SK-N-SH treated with all-trans-retinoic acid at 6 μM for 48 hours (cell line): ENCODE measurements around the gene STAMBPL1.

Experiments used
- ATAC-seq: fragments of 200-7000 bp; cut with Tn5 transposase; 3 replicates; pipeline ENCODE4 v1.9.1; 2020; ENCODE audit warnings: mild to moderate bottlenecking, moderate library complexity
- ARNTL ChIP-seq: fragments of 450-650 bp; formaldehyde crosslinking; IDR thresholded peaks from 2 replicates; pipeline ENCODE4 v1.5.0; 2020; ENCODE audit warnings: low read depth, mild to moderate bottlenecking, moderate library complexity, borderline replicate concordance
- CREB5 ChIP-seq: fragments of 250-450 bp; sonication (Bioruptor Pico); IDR thresholded peaks from 2 replicates; pipeline ENCODE4 v1.5.1; 2020; ENCODE audit warnings: low read depth, mild to moderate bottlenecking, moderate library complexity
- CSDC2 ChIP-seq: fragments of 250-450 bp; sonication (Bioruptor Pico); IDR thresholded peaks from 2 replicates; pipeline ENCODE4 v1.5.0; 2020; ENCODE audit warnings: mild to moderate bottlenecking, moderate library complexity
- ESRRG ChIP-seq: fragments of 250-450 bp; sonication (Bioruptor Pico); IDR thresholded peaks from 2 replicates; pipeline ENCODE4 v1.6.1; 2021; ENCODE audit warnings: mild to moderate bottlenecking
- GLIS3 ChIP-seq: fragments of 250-450 bp; sonication (Bioruptor Pico); IDR thresholded peaks from 2 replicates; pipeline ENCODE4 v1.5.0; 2020; ENCODE audit warnings: mild to moderate bottlenecking, moderate library complexity
- ISL1 ChIP-seq: fragments of 250-450 bp; sonication (Bioruptor Pico); IDR thresholded peaks from 2 replicates; pipeline ENCODE4 v2.1.2; 2022; ENCODE audit warnings: mild to moderate bottlenecking, moderate library complexity
- OSR1 ChIP-seq: fragments of 250-450 bp; sonication (Bioruptor Pico); IDR thresholded peaks from 2 replicates; pipeline ENCODE4 v1.8.0; 2022; ENCODE audit warnings: moderate library complexity, mild to moderate bottlenecking, inconsistent platforms
- PATZ1 ChIP-seq: fragments of 250-450 bp; sonication (Bioruptor Pico); IDR thresholded peaks from 2 replicates; pipeline ENCODE4 v1.8.0; 2020; ENCODE audit warnings: mild to moderate bottlenecking, moderate library complexity, borderline replicate concordance
- PPARA ChIP-seq: fragments of 250-450 bp; sonication (Bioruptor Pico); IDR thresholded peaks from 2 replicates; pipeline ENCODE4 v1.5.0; 2020; ENCODE audit warnings: mild to moderate bottlenecking, borderline replicate concordance
- RARB ChIP-seq: fragments of 250-450 bp; sonication (Bioruptor Pico); IDR thresholded peaks from 2 replicates; pipeline ENCODE4 v1.8.0; 2021; ENCODE audit warnings: mild to moderate bottlenecking, moderate library complexity
- TCF4 ChIP-seq: fragments of 250-450 bp; sonication (Bioruptor Pico); IDR thresholded peaks from 2 replicates; pipeline ENCODE4 v1.8.0; 2021; ENCODE audit warnings: mild to moderate bottlenecking, moderate library complexity, borderline replicate concordance
- TOX ChIP-seq: fragments of 250-450 bp; sonication (Bioruptor Pico); IDR thresholded peaks from 2 replicates; pipeline ENCODE4 v1.8.0; 2021; ENCODE audit warnings: mild to moderate bottlenecking, moderate library complexity, borderline replicate concordance
- ZC3H10 ChIP-seq: fragments of 250-450 bp; sonication (Bioruptor Pico); IDR thresholded peaks from 2 replicates; pipeline ENCODE4 v1.5.1; 2021; ENCODE audit warnings: mild to moderate bottlenecking, moderate library complexity
- ZFP3 ChIP-seq: fragments of 250-450 bp; sonication (Bioruptor Pico); IDR thresholded peaks from 2 replicates; pipeline ENCODE4 v1.5.0; 2020; ENCODE audit warnings: mild to moderate bottlenecking, moderate library complexity
- ZFP30 ChIP-seq: fragments of 450-650 bp; formaldehyde crosslinking; IDR thresholded peaks from 2 replicates; pipeline ENCODE4 v1.5.0; 2022; ENCODE audit warnings: mild to moderate bottlenecking, moderate library complexity
- ZNF565 ChIP-seq: fragments of 450-650 bp; formaldehyde crosslinking; conservative IDR thresholded peaks from 2 replicates; pipeline ENCODE4 v1.5.0; 2020; ENCODE audit warnings: low read depth, mild to moderate bottlenecking, moderate library complexity
- ZNF8 ChIP-seq: fragments of 450-650 bp; formaldehyde crosslinking; IDR thresholded peaks from 2 replicates; pipeline ENCODE4 v1.5.0; 2020; ENCODE audit warnings: mild to moderate bottlenecking, moderate library complexity
- TF ChIP-seq, protein P1 (sequence below): fragments of 250-450 bp; sonication (Bioruptor Pico); IDR thresholded peaks from 2 replicates; pipeline ENCODE4 v1.5.0; 2020; ENCODE audit warnings: mild to moderate bottlenecking, moderate library complexity
- TF ChIP-seq, protein P2 (sequence below): fragments of 250-450 bp; sonication (Bioruptor Pico); IDR thresholded peaks from 2 replicates; pipeline ENCODE4 v1.8.0; 2021; ENCODE audit warnings: low read depth, mild to moderate bottlenecking, moderate library complexity, borderline replicate concordance
- TF ChIP-seq, protein P3 (sequence below): fragments of 250-450 bp; sonication (Bioruptor Pico); IDR thresholded peaks from 2 replicates; pipeline ENCODE4 v1.5.1; 2021; ENCODE audit warnings: mild to moderate bottlenecking, moderate library complexity

Gene STAMBPL1

DNA sequence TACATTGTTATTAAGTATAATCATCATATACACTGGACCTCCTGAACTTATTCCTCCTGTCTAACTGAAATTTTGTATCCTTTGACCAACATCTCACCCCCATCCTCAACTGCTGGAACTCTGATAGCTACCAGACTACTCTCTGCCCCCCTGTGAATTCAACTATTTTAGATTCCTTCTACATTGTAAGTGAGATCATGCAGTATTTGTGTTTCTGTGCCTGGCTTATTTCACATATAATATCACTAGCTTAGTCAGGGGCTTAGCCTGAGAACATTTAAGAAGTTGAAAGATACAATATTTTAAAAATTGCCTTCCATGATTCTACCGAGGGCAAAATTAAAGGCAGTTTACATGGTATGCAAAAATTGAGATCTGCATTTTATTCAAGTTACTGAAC lies 26.9 kb downstream of the STAMBPL1 start:
- no peak; the same call in 2 of the 3 replicates for ATAC-seq
- no peak for TF ChIP-seq TCF4
- no peak for TF ChIP-seq ZNF8 (CRISPR knock-in tag)
- TF ChIP-seq, protein P1, sequence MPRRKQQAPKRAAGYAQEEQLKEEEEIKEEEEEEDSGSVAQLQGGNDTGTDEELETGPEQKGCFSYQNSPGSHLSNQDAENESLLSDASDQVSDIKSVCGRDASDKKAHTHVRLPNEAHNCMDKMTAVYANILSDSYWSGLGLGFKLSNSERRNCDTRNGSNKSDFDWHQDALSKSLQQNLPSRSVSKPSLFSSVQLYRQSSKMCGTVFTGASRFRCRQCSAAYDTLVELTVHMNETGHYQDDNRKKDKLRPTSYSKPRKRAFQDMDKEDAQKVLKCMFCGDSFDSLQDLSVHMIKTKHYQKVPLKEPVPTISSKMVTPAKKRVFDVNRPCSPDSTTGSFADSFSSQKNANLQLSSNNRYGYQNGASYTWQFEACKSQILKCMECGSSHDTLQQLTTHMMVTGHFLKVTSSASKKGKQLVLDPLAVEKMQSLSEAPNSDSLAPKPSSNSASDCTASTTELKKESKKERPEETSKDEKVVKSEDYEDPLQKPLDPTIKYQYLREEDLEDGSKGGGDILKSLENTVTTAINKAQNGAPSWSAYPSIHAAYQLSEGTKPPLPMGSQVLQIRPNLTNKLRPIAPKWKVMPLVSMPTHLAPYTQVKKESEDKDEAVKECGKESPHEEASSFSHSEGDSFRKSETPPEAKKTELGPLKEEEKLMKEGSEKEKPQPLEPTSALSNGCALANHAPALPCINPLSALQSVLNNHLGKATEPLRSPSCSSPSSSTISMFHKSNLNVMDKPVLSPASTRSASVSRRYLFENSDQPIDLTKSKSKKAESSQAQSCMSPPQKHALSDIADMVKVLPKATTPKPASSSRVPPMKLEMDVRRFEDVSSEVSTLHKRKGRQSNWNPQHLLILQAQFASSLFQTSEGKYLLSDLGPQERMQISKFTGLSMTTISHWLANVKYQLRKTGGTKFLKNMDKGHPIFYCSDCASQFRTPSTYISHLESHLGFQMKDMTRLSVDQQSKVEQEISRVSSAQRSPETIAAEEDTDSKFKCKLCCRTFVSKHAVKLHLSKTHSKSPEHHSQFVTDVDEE (CRISPR knock-in tag), result no peak
- TF ChIP-seq ZNF565 (CRISPR knock-in tag), result no peak
- no peak for TF ChIP-seq GLIS3
- TF ChIP-seq ISL1 (CRISPR knock-in tag), result peak; percentile 46; the same call in 1 of the 2 replicates
- TF ChIP-seq, protein P2, sequence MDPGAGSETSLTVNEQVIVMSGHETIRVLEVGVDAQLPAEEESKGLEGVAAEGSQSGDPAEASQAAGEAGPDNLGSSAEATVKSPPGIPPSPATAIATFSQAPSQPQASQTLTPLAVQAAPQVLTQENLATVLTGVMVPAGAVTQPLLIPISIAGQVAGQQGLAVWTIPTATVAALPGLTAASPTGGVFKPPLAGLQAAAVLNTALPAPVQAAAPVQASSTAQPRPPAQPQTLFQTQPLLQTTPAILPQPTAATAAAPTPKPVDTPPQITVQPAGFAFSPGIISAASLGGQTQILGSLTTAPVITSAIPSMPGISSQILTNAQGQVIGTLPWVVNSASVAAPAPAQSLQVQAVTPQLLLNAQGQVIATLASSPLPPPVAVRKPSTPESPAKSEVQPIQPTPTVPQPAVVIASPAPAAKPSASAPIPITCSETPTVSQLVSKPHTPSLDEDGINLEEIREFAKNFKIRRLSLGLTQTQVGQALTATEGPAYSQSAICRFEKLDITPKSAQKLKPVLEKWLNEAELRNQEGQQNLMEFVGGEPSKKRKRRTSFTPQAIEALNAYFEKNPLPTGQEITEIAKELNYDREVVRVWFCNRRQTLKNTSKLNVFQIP (CRISPR knock-in tag), result no peak
- TF ChIP-seq PATZ1, result no peak

DNA sequence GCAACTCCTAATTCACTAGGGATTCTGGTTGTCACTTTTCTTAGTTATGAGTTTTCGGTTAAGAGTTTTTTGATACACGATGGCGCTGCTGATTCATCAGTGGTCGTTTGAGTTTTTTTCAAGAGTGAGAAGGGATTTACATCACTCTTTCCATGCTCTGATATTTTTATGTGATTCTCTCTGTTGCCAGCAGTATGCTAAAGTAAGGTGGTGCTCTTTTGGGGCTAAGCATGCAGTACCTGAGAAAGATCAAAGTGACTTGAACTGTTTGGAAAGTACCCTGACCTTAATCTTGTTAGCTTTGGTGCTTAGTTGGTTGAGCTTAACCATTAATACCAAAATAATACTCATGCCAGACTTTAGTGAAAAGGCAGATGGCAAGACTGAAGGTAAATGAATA lies 28.1 kb downstream of the STAMBPL1 start:
- no peak for ATAC-seq
- TF ChIP-seq ZC3H10, result no peak

GRCh38 chr10:88911116-88911515 lies 31.1 kb downstream of the STAMBPL1 start:
- no peak for TF ChIP-seq CSDC2 (CRISPR knock-in tag)
- no peak for ATAC-seq

DNA sequence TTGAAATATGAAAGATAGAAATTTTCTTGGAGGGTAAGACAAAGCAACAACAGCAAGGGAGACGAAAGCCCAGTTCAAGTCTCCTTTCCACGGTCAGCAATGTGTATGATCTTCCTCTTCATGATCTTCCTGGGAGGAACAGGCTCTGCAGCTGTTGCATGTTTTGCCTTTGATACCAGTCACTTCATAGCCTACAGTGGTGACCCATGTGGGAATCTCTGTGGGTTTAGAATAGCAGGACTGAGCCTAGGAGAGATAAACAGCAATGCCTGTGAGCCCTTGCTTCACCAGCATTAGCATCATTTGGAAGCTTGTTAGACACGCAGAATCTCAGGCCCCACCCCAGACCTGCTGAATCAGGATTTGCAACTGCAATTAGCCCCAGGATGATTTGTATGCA lies 31.8 kb downstream of the STAMBPL1 start:
- TF ChIP-seq ESRRG (CRISPR knock-in tag) (no peak), ZNF8 (CRISPR knock-in tag) (no peak), CREB5 (CRISPR knock-in tag) (no peak), PATZ1 (no peak), ZFP3 (CRISPR knock-in tag) (no peak), CSDC2 (CRISPR knock-in tag) (no peak), ARNTL (CRISPR knock-in tag) (no peak), TOX (CRISPR knock-in tag) (no peak), ZFP30 (CRISPR knock-in tag) (no peak), GLIS3 (no peak), RARB (CRISPR knock-in tag) (no peak), ZNF565 (CRISPR knock-in tag) (no peak), OSR1 (CRISPR knock-in tag) (no peak), PPARA (no peak)
- TF ChIP-seq, protein P1 (CRISPR knock-in tag), result no peak
- TF ChIP-seq, protein P2 (CRISPR knock-in tag), result no peak
- TF ChIP-seq, protein P3, sequence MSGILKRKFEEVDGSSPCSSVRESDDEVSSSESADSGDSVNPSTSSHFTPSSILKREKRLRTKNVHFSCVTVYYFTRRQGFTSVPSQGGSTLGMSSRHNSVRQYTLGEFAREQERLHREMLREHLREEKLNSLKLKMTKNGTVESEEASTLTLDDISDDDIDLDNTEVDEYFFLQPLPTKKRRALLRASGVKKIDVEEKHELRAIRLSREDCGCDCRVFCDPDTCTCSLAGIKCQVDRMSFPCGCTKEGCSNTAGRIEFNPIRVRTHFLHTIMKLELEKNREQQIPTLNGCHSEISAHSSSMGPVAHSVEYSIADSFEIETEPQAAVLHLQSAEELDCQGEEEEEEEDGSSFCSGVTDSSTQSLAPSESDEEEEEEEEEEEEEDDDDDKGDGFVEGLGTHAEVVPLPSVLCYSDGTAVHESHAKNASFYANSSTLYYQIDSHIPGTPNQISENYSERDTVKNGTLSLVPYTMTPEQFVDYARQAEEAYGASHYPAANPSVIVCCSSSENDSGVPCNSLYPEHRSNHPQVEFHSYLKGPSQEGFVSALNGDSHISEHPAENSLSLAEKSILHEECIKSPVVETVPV (CRISPR knock-in tag), result no peak

More for the DNA sequence above, 31.8 kb downstream of the STAMBPL1 start:
- no peak for ATAC-seq
